Measurements from ENCODE around the gene TCF4. TPM values are rescaled to one million over a fixed set of nuclear protein-coding genes. Genes with fewer than 3 reads are reported as not detected.

Gene TCF4
- total RNA-seq, 2 donors from 2014 or later: 31.6 to 34.0 TPM

DNA sequence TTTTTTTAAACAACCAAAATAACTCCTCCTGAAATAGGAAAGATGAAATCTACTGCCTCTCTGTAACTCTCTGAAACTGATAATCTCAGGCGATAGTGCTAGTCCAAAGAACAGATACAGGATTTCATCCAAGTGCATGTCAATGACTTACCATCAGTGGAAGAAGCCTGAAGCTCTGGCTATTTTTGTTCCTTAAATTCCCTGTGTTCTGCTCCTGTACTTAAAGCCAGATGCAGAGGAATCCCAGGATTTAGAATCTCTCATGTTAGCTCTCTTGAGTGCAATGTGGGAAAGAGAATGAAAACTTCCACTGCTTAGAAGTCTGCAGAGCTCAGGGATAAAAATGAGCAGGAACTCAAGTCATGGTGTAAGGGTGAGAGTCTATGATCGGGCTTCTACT, 291.9 kb downstream of the TCF4 start:
- no peaks in the 10 kb centered on the region for H3K27me3 ChIP-seq
- no peak for TF ChIP-seq POLR2A (IDR thresholded peaks at IDR 0.05)
- no peak for TF ChIP-seq CTCF (IDR thresholded peaks at IDR 0.05)
- no peaks in the 10 kb centered on the region for H3K4me1 ChIP-seq
- no peak overlapping the region for H3K27ac ChIP-seq
- ATAC-seq (no peak), DNase-seq (no peak)
- no peak overlapping the region for H3K4me3 ChIP-seq
- H3K36me3 ChIP-seq (replicated peaks in 1 of 2; ENCODE audit: insufficient read depth in 1 of 2, low read depth in 2 of 2): no peaks in the 10 kb centered on the region
- intact Hi-C loops (cut with DNase I): no loop called here
- 87 to 88% methylated on average over 2 of the region's 2 CpGs for WGBS, 2 donors
- no peaks in the 10 kb centered on the region for H3K9me3 ChIP-seq

- H3K27me3 ChIP-seq: no peaks in the 10 kb centered on the region
- TF ChIP-seq POLR2A (IDR thresholded peaks at IDR 0.05) (no peak), CTCF (IDR thresholded peaks at IDR 0.05) (no peak)
- intact Hi-C loops (cut with DNase I): no loop called here
- no peak overlapping the region for H3K27ac ChIP-seq
- no peak for DNase-seq
- 92 to 95% methylated on average over 2 of the region's 2 CpGs for WGBS, 2 donors
- no peaks in the 10 kb centered on the region for H3K4me1 ChIP-seq
- no peaks in the 10 kb centered on the region for H3K36me3 ChIP-seq (replicated peaks in 1 of 2; ENCODE audit: insufficient read depth in 1 of 2, low read depth in 2 of 2)
- no peak for ATAC-seq
- no peaks in the 10 kb centered on the region for H3K9me3 ChIP-seq
- no peak overlapping the region for H3K4me3 ChIP-seq
Measured at GRCh38 chr18:55290898-55291297, 297.1 kb downstream of the TCF4 start.

GRCh38 chr18:55289775-55290174, 298.2 kb downstream of the TCF4 start:
- ATAC-seq: no peak
- DNase-seq: no peak
- WGBS, 2 donors: 74 to 87% methylated on average over 2 of the region's 2 CpGs
- Histone ChIP-seq H3K27ac (no peak overlapping the region), H3K9me3 (no peaks in the 10 kb centered on the region), H3K4me3 (no peak overlapping the region), H3K27me3 (no peaks in the 10 kb centered on the region), H3K4me1 (no peaks in the 10 kb centered on the region), H3K36me3 (replicated peaks in 1 of 2; ENCODE audit: insufficient read depth in 1 of 2, low read depth in 2 of 2) (no peaks in the 10 kb centered on the region)
- TF ChIP-seq POLR2A (IDR thresholded peaks at IDR 0.05): no peak
- TF ChIP-seq CTCF (IDR thresholded peaks at IDR 0.05): no peak
- intact Hi-C loops (cut with DNase I): no loop called here

- Histone ChIP-seq H3K27ac (no peak overlapping the region), H3K27me3 (no peaks in the 10 kb centered on the region), H3K9me3 (no peaks in the 10 kb centered on the region), H3K36me3 (replicated peaks in 1 of 2; ENCODE audit: insufficient read depth in 1 of 2, low read depth in 2 of 2) (no peaks in the 10 kb centered on the region), H3K4me1 (no peaks in the 10 kb centered on the region), H3K4me3 (no peak overlapping the region)
- 68 to 69% methylated on average over 3 of the region's 3 CpGs for WGBS, 2 donors
- no peak for ATAC-seq
- intact Hi-C loops (cut with DNase I): no loop called here
- no peak for TF ChIP-seq POLR2A (IDR thresholded peaks at IDR 0.05)
- no peak for TF ChIP-seq CTCF (IDR thresholded peaks at IDR 0.05)
- no peak for DNase-seq
Measured at GRCh38 chr18:55289048-55289447, 298.9 kb downstream of the TCF4 start.

DNA sequence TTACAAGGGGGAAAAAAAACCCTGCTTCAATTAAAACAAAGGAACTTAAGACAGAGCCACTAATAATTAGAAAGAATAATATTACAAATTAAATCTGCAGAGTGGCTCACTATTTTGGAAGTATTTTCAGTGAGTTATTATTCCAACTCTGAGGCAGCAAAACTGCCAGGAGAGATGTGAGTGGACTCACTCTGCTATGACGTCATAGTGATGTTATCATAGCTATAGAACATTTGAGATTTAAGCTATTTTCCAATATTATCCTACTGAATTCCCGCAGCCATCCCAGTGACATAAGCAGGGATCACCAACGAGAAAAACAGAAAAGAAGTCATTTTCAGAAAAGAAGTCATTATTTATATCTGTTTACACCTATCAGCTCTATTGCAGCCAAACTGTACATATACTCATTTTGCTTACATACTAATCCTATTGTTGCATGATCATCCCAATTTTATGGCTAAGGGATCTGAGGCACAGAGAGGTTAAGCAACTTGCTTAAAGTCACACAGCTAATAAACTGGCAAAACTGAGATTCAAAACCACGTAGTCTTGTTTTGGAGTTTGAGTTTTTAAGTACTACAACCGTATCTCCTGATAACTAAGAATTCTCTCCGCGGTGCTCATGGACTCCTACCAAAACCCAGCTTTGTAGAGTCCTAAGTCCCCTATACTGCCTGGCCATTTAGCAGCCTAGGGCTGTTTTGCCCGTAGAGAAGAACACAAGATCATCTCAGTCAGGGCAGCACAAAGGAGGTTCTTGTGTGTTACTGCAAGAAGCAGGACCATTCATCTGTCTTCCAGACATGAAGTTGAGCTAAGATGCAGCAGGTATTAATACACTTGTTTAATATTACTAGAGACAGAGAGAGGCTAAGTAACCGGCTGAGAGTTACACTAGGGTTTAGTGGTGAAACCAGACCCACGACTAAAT, 299.8 kb downstream of the TCF4 start:
- intact Hi-C loops (cut with DNase I): no loop called here
- 69 to 70% methylated on average over 10 of the region's 10 CpGs for WGBS, 2 donors
- no peaks in the 10 kb centered on the region for H3K4me1 ChIP-seq
- TF ChIP-seq CTCF (IDR thresholded peaks at IDR 0.05) (no peak), POLR2A (IDR thresholded peaks at IDR 0.05) (no peak)
- DNase-seq (no peak), ATAC-seq (no peak)
- H3K36me3 ChIP-seq (replicated peaks in 1 of 2; ENCODE audit: insufficient read depth in 1 of 2, low read depth in 2 of 2): no peaks in the 10 kb centered on the region
- no peak overlapping the region for H3K27ac ChIP-seq
- H3K27me3 ChIP-seq: peaks cover 0 to 2% of the 10 kb centered on the region in 2 donors
- H3K9me3 ChIP-seq: no peaks in the 10 kb centered on the region
- no peak overlapping the region for H3K4me3 ChIP-seq
